Measurements from ENCODE around the gene SLC66A2.

The SLC66A2 gene

GRCh38 chr18:79935499-79935898 lies 16.0 kb downstream of the SLC66A2 start:
- no peak for DNase-seq

- DNase-seq, result no peak
These were observed 16.4 kb downstream of the SLC66A2 start for GRCh38 chr18:79935098-79935480.

GRCh38 chr18:79934311-79935097 lies 16.9 kb downstream of the SLC66A2 start:
- DNase-seq, result no peak

- DNase-seq, result no peak
These were observed 17.7 kb downstream of the SLC66A2 start for GRCh38 chr18:79933765-79934164.

GRCh38 chr18:79932907-79933306 lies 18.5 kb downstream of the SLC66A2 start:
- no peak for DNase-seq

- DNase-seq, result no peak
These were observed 20.0 kb downstream of the SLC66A2 start for GRCh38 chr18:79931475-79931874.

- DNase-seq, result no peak
These were observed 21.3 kb downstream of the SLC66A2 start for GRCh38 chr18:79930020-79930642.

GRCh38 chr18:79928563-79928960 lies 22.9 kb downstream of the SLC66A2 start:
- DNase-seq, result no peak

GRCh38 chr18:79927607-79928562 lies 23.6 kb downstream of the SLC66A2 start:
- no peak for DNase-seq

- no peak for DNase-seq
These were observed 24.5 kb downstream of the SLC66A2 start for GRCh38 chr18:79926715-79927606.

GRCh38 chr18:79926306-79926705 lies 25.1 kb downstream of the SLC66A2 start:
- no peak for DNase-seq

GRCh38 chr18:79924814-79925731 lies 26.4 kb downstream of the SLC66A2 start:
- peak; percentile 70 for DNase-seq

GRCh38 chr18:79923896-79924585 lies 27.4 kb downstream of the SLC66A2 start:
- no peak for DNase-seq

- no peak for DNase-seq
These were observed 28.5 kb downstream of the SLC66A2 start for GRCh38 chr18:79922971-79923411.

- no peak for DNase-seq
These were observed 29.2 kb downstream of the SLC66A2 start for GRCh38 chr18:79921984-79922965.

GRCh38 chr18:79919089-79919488 lies 32.4 kb downstream of the SLC66A2 start:
- DNase-seq, result no peak

GRCh38 chr18:79918615-79919011 lies 32.8 kb downstream of the SLC66A2 start:
- DNase-seq, result no peak

- no peak for DNase-seq
These were observed 33.4 kb downstream of the SLC66A2 start for GRCh38 chr18:79917853-79918614.

Measured in left hindlimb (tissue), 1 donor.